Keratinocyte (primary cell): ENCODE results near the gene GH1.

Source experiments
- EZH2 ChIP-seq: IDR thresholded peaks from one replicate; pipeline ENCODE4 v1.6.1; 2012; ENCODE audit warnings: inconsistent platforms, mild to moderate bottlenecking, low read length, moderate library complexity
- TF ChIP-seq, protein P1 (sequence below), 3 experiments: IDR thresholded peaks in 1 of 3; conservative IDR thresholded peaks in 1 of 3; optimal IDR thresholded peaks in 1 of 3; 2 replicates in 2 of 3; 3 replicates in 1 of 3; pipeline versions ENCODE3 to v1.5.1; 2011; ENCODE audit warnings: low read length in 3 of 3, mild to moderate bottlenecking in 3 of 3, moderate library complexity in 2 of 3, control low read depth in 1 of 3, inconsistent platforms in 1 of 3; ENCODE audit not compliant: insufficient read depth in 2 of 3; ENCODE audit errors: extremely low read depth in 1 of 3

GRCh38 chr17:63941162-63941561 lies 22.5 kb upstream of the GH1 start:
- TF ChIP-seq, protein P1, sequence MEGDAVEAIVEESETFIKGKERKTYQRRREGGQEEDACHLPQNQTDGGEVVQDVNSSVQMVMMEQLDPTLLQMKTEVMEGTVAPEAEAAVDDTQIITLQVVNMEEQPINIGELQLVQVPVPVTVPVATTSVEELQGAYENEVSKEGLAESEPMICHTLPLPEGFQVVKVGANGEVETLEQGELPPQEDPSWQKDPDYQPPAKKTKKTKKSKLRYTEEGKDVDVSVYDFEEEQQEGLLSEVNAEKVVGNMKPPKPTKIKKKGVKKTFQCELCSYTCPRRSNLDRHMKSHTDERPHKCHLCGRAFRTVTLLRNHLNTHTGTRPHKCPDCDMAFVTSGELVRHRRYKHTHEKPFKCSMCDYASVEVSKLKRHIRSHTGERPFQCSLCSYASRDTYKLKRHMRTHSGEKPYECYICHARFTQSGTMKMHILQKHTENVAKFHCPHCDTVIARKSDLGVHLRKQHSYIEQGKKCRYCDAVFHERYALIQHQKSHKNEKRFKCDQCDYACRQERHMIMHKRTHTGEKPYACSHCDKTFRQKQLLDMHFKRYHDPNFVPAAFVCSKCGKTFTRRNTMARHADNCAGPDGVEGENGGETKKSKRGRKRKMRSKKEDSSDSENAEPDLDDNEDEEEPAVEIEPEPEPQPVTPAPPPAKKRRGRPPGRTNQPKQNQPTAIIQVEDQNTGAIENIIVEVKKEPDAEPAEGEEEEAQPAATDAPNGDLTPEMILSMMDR (optimal IDR thresholded peaks at IDR 0.05 in 1 of 3, IDR thresholded peaks at IDR 0.05 in 1 of 3, conservative IDR thresholded peaks at IDR 0.05 in 1 of 3; ENCODE audit: extremely low read depth in 1 of 3, insufficient read depth in 2 of 3, low read length in 3 of 3): no peak
- TF ChIP-seq EZH2: no peak
